Mesothelial cell of epicardium (in vitro differentiated cells): ENCODE data around the gene CACTIN. TPM values are rescaled to one million over a fixed set of nuclear protein-coding genes. Genes with fewer than 3 reads are reported as not detected.
A peak's percentile ranks its signal among the peaks of the same experiment; 100 is the strongest.
"Not testable (repeated sequence)": the region's sequence is repeated elsewhere in the genome, so short reads cannot be mapped to it uniquely, and the experiment has no call there.

Experiments
- DNase-seq, 2 experiments: peaks; one replicate each; pipeline ENCODE4 v3.0.0; 2021; ENCODE audit warnings: low spot score in 2 of 2; ENCODE audit not compliant: unreplicated experiment in 2 of 2
- H3K27ac Mint-ChIP-seq: 2 replicates; pipeline ENCODE4 v1.8.0; 2021; ENCODE audit warnings: mixed read lengths
- H3K27me3 Mint-ChIP-seq: 2 replicates; pipeline ENCODE4 v1.8.0; 2021; ENCODE audit warnings: low read depth, mixed read lengths
- H3K36me3 Mint-ChIP-seq: 2 replicates; pipeline ENCODE4 v1.8.0; 2021; ENCODE audit warnings: mixed read lengths
- H3K4me1 Mint-ChIP-seq: 2 replicates; pipeline ENCODE4 v1.8.0; 2021; ENCODE audit warnings: mixed read lengths
- H3K4me3 Mint-ChIP-seq: 2 replicates; pipeline ENCODE4 v1.8.0; 2021; ENCODE audit warnings: mild to moderate bottlenecking, moderate library complexity, mixed read lengths
- H3K9me3 Mint-ChIP-seq: 2 replicates; pipeline ENCODE4 v1.8.0; 2021; ENCODE audit warnings: mixed read lengths
- CTCF ChIP-seq: fragments of 200-600 bp; sonication (generic); IDR thresholded peaks from one replicate; pipeline ENCODE4 v1.5.0; 2021; ENCODE audit warnings: antibody characterized with exemption; ENCODE audit not compliant: unreplicated experiment
- total RNA-seq: library from RNA; stranded (reverse); gene quantifications from 3 replicates; pipeline ENCODE4 v1.2.1, GENCODE V29; 2021

Gene CACTIN
- total RNA-seq, 1 donor from 2014 or later: 39.2 TPM

GRCh38 chr19:3668331-3669081, 41.9 kb upstream of the CACTIN start:
- peaks cover 9% of the 10 kb centered on the region for H3K36me3 Mint-ChIP-seq
- H3K4me3 Mint-ChIP-seq: no peak overlapping the region
- peaks cover 25% of the 10 kb centered on the region for H3K4me1 Mint-ChIP-seq

DNA sequence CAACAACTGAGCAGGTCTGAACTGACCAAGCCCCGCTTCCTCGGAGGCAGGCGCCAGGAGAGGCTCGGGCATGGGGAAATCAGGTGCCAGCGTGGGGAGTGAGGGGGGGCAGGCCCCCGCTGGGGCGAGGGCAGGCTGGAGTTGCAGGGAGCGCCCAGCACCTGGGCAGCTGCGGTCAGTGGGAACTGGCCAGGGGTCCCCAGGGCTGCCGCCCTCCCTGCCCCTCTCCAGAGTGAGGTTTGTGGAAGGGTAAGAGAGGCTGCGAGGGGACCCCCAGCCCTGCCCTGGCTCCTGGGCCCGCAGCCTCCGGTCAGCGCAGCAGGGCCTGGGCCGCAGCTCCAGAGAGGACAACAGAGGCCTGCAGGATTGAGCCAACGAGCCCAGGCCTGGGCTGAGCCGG, 41.2 kb upstream of the CACTIN start:
- Mint-ChIP-seq H3K27me3 (no peaks in the 10 kb centered on the region), H3K27ac (no peak overlapping the region), H3K4me3 (no peak overlapping the region), H3K4me1 (peaks cover 25% of the 10 kb centered on the region), H3K36me3 (peaks cover 13% of the 10 kb centered on the region), H3K9me3 (no peaks in the 10 kb centered on the region)
- DNase-seq: no peak
- TF ChIP-seq CTCF: no peak

More at GRCh38 chr19:3668331-3669081, 41.9 kb upstream of the CACTIN start:
- no peak for TF ChIP-seq CTCF
- H3K9me3 Mint-ChIP-seq: no peaks in the 10 kb centered on the region
- DNase-seq: no peak
- H3K27me3 Mint-ChIP-seq: no peaks in the 10 kb centered on the region
- peak overlapping the region; percentile 81 for H3K27ac Mint-ChIP-seq

GRCh38 chr19:3667037-3667638, 40.5 kb upstream of the CACTIN start:
- Mint-ChIP-seq H3K9me3 (no peaks in the 10 kb centered on the region), H3K36me3 (peaks cover 13% of the 10 kb centered on the region), H3K27me3 (no peaks in the 10 kb centered on the region), H3K27ac (no peak overlapping the region), H3K4me1 (peaks cover 22% of the 10 kb centered on the region), H3K4me3 (no peak overlapping the region)
- no peak for DNase-seq
- TF ChIP-seq CTCF: no peak

- not testable (repeated sequence) for H3K27me3 Mint-ChIP-seq, DNase-seq, H3K27ac Mint-ChIP-seq, H3K9me3 Mint-ChIP-seq, H3K4me3 Mint-ChIP-seq
- Mint-ChIP-seq H3K4me1 (peaks cover 18% of the 10 kb centered on the region), H3K36me3 (peaks cover 16% of the 10 kb centered on the region)
Measured at GRCh38 chr19:3666545-3666856, 39.9 kb upstream of the CACTIN start.

DNA sequence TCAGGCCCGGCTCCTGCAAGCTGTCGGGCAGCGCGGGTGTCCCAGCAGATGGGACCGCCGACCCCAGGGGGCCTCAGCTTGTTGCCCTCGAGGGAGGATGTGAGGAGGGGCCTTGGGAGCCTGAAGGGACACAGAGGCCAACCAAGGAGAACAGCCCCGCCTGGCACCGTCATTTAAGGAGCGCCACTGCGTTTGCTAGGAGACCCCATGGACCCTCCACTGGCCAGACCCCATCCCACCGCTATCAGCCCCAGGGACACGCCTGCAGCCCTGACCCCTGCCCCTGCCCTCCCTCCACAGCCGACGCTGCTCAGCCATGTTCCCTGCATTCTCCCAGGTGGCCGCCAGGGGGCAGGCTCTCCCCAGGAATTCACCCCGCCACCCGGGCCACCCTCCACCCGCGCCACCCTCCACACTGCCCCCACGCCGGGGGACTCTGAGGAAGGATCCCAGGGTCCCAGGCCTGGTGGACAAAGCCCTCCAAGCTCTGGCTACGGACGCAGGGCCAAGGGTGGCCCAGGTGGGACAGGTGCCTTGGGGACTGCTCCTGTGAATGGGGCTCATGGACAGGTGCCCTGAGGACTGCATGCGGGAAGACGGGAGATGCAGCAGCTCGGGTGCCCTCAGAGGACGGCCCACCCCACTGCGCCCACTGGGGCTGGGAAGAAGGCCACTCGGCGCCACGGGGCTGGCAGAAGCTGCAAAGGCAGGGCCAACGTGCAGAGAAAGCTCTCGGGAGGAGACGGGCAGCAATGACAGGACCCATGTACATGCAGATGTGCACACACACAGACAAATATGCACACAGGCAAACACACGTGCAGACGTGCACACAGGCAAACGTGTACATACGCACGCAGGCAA, 39.3 kb upstream of the CACTIN start:
- peaks cover 14% of the 10 kb centered on the region for H3K4me1 Mint-ChIP-seq
- H3K9me3 Mint-ChIP-seq: no peaks in the 10 kb centered on the region
- no peaks in the 10 kb centered on the region for H3K27me3 Mint-ChIP-seq
- peak; percentile 63 to 86 for DNase-seq
- H3K27ac Mint-ChIP-seq: no peak overlapping the region
- peak; percentile 99 for TF ChIP-seq CTCF
- H3K36me3 Mint-ChIP-seq: peaks cover 20% of the 10 kb centered on the region
- no peak overlapping the region for H3K4me3 Mint-ChIP-seq
